Natural killer cell treated with Interleukin-12 subunit alpha and Interleukin-12 subunit beta and Interleukin-15 and Interleukin-18, amount 100 ng/mL, for 72 hours (primary cell): ENCODE measurements around the gene MUC5B. TPM values are rescaled to one million over a fixed set of nuclear protein-coding genes. Genes with fewer than 3 reads are reported as not detected.

Experiments used
- ATAC-seq, 2 donors: fragments of 150-1000 bp; cut with Tn5 transposase in 1 of 2; sonication (Bioruptor Pico), chemical (Tn5 transposase) in 1 of 2; 2 replicates each; pipeline ENCODE4 v1.10.0; 2021
- DNase-seq: peaks from one replicate; pipeline ENCODE4 v3.0.0; 2022; ENCODE audit warnings: low spot score
- H3K27ac Mint-ChIP-seq, 2 donors: 1 replicate in 1 of 2; 2 replicates in 1 of 2; pipeline ENCODE4 v1.8.0; 2022; ENCODE audit warnings: mixed read lengths in 2 of 2, mild to moderate bottlenecking in 1 of 2, moderate library complexity in 1 of 2
- H3K27me3 Mint-ChIP-seq, 2 donors: 1 replicate in 1 of 2; 2 replicates in 1 of 2; pipeline ENCODE4 v1.8.0; 2022; ENCODE audit warnings: mixed read lengths in 2 of 2
- H3K36me3 Mint-ChIP-seq: one replicate; pipeline ENCODE4 v1.8.0; 2022; ENCODE audit warnings: mixed read lengths
- H3K4me1 Mint-ChIP-seq, 2 donors: 1 replicate in 1 of 2; 2 replicates in 1 of 2; pipeline ENCODE4 v1.8.0; 2022; ENCODE audit warnings: low read depth in 2 of 2, mixed read lengths in 2 of 2, mild to moderate bottlenecking in 1 of 2
- H3K4me3 Mint-ChIP-seq: one replicate; pipeline ENCODE4 v1.8.0; 2022; ENCODE audit warnings: mixed read lengths
- H3K9me3 Mint-ChIP-seq: 2 replicates; pipeline ENCODE4 v1.8.0; 2022; ENCODE audit warnings: mixed read lengths
- total RNA-seq, 2 donors: library from RNA; stranded (reverse); gene quantifications; one replicate each; pipeline ENCODE4 v1.2.3, GENCODE V29; 2022

MUC5B gene
- total RNA-seq, 2 donors from 2014 or later: not detected

DNA sequence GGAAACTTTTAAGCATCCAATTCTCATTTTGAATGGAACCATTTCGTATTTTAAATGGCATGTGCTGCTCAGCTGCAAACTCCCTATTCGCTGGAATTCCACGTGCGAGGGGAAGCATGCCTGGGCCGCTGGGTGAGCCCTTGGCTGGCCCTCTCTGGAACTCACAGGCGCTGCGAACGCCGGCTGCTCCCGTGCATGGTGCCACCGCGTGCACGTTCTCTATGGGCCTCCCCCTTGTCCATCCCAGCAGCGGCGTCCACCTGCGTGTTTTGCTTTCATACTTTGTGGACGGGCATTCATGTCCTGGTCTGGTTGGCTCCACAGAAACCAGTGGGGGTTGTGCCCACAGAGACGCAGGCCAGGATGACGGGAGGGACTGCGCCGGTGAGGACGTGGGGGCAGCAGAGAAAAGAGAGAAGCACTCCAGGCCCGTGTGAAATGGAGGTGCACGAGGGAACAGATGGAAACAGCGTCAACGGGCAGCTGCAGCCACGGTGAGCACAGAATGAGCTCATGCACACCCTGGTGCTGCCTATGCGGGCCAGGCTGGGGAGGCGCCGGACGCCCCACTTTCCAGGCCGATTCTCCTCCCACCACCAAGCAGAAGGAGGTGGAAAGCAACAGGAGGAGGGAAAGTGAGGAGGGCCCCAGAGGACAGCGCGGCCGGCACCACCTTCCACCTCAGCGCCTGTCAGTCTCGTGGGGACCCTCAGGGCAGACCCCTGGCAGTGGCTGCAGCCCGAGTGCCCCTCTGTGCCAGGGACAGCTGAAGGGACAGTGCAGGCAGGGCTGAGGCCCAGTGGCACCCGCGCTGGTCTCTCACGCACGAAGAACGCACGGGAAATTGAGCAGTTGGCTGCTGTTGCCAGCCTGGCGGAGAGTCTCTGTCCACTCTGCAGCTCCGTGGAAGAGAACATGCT is 57.5 kb downstream of the MUC5B start:
- DNase-seq: peak; percentile 61
- Mint-ChIP-seq H3K27ac (no peak overlapping the region), H3K4me3 (no peak overlapping the region), H3K4me1 (peaks cover 0 to 10% of the 10 kb centered on the region in 2 donors), H3K9me3 (no peaks in the 10 kb centered on the region), H3K36me3 (no peaks in the 10 kb centered on the region), H3K27me3 (no peaks in the 10 kb centered on the region)
- ATAC-seq: no peak

DNA sequence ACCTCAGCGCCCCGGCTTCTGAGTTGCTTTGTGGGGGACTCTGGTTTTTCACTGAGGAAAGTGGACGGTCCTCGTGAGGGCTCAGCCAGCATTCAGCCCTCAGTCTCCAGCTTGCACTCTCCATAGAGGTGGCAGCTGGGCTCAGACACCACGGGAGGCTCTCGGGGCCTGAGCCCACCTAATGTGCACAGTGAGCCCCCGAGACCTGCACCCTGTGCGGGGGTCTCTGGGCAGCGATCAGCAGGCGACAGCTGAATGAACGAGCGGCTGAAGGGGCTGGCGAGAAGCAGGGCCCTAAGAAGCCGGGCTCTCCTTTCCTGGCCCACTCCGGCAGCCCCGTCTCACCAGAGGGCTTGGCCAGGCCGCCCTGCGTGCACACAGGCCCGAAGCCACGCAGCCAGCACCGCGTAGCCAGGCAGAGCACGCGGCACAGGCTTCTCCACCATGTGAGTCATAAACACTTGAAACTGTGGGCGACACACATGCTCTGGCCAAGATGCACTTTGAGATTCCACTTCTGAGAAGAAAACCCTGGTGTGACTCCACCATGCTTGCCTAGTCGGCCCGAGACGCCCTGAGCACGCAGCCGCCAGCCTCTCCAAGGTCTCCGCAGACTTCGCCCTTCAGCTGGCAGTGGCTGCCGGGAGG is 58.6 kb downstream of the MUC5B start:
- Mint-ChIP-seq H3K36me3 (no peaks in the 10 kb centered on the region), H3K9me3 (no peaks in the 10 kb centered on the region), H3K27me3 (no peaks in the 10 kb centered on the region), H3K4me3 (no peak overlapping the region), H3K4me1 (peaks cover 0 to 5% of the 10 kb centered on the region in 2 donors), H3K27ac (no peak overlapping the region)
- ATAC-seq (no peak), DNase-seq (peak; percentile 56)

DNA sequence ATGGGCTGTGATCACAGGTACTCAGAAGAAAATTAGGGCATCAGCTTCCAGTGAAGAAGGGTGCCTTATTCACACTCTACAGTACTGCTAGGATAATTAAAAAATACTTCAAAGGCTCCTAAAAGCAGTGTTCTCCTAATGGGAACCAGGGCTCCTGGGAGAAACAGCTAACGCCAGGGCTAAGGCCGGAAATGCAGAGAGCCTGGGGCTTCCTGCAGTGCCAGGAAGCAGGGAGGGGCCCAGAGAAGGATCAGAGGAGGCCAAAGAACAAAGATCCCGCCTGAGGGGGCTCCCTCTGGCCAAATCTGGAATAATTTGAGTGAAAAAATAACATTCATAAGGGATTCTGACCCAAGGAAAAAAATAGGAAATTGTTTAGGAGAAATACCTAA is 59.1 kb downstream of the MUC5B start:
- Mint-ChIP-seq H3K4me1 (peaks cover 0 to 5% of the 10 kb centered on the region in 2 donors), H3K36me3 (no peaks in the 10 kb centered on the region), H3K27ac (no peak overlapping the region), H3K27me3 (no peaks in the 10 kb centered on the region), H3K4me3 (no peak overlapping the region), H3K9me3 (no peaks in the 10 kb centered on the region)
- DNase-seq: no peak
- ATAC-seq: no peak

DNA sequence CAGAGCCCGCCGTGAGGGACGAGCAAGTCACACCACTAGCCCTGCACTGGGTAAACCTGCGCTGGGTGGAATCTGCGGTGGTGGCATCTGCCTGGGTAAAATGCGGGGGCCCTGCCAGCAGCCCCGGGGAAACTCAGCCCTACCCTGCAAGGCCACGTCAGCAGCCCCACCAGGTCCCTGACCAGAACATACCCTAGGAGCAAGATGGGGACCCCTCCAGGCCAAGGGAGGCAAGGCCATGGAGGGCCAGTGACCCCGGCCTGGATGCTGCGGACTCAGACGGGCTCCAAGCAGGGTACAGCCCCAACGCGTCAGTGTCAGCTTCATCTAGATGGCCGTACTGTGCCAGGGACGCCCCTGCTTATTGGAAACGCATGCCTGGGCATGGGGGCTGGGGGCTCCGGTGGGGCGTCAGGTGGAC is 60.2 kb downstream of the MUC5B start:
- H3K27ac Mint-ChIP-seq: no peak overlapping the region
- H3K36me3 Mint-ChIP-seq: no peaks in the 10 kb centered on the region
- no peaks in the 10 kb centered on the region for H3K27me3 Mint-ChIP-seq
- ATAC-seq: no peak
- H3K9me3 Mint-ChIP-seq: no peaks in the 10 kb centered on the region
- H3K4me3 Mint-ChIP-seq: no peak overlapping the region
- no peaks in the 10 kb centered on the region for H3K4me1 Mint-ChIP-seq
- no peak for DNase-seq

DNA sequence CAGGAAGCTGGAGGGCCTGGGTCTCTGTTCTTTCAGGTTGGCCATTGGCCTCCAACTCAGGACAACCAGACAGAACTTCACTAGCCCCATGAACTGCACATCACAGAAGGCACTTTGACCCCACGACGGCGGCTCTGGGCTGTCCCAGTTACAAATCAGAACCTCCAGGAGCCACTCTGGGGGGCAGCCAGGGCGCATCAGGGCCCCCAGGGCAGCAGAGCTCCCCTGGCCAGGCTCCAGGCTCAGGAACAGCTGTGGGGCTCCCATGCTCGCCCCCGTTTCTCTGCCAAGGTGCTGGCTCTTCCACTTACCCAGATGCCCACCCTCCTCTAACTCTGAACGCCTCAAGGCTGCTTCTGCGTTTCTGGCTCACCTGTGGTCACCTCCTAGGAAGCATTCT is 61.0 kb downstream of the MUC5B start:
- no peak for DNase-seq
- H3K27ac Mint-ChIP-seq: no peak overlapping the region
- H3K36me3 Mint-ChIP-seq: no peaks in the 10 kb centered on the region
- no peaks in the 10 kb centered on the region for H3K27me3 Mint-ChIP-seq
- no peaks in the 10 kb centered on the region for H3K9me3 Mint-ChIP-seq
- ATAC-seq: no peak
- no peaks in the 10 kb centered on the region for H3K4me1 Mint-ChIP-seq
- H3K4me3 Mint-ChIP-seq: no peak overlapping the region

DNA sequence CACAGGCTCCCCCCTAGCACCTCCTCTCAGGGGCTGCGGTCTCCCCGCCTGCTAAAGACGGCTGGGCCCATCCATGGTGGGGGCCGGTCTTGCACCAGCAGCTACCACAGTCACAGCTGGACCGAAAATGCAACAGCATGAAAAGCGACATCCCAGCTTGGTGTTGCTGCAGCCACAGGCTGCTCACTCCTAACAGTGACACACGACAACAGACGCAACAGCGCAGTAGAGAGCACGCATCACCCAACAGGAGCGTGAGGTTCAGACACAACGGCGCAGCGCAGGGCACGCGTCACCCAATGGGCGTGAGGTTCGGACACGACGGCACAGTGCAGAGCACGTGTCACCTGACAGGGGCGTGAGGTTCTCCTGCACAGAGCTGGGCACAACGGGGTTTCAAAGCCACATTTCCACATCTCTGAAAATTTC is 62.5 kb downstream of the MUC5B start:
- H3K27ac Mint-ChIP-seq: no peak overlapping the region
- DNase-seq (no peak), ATAC-seq (peak in 1 of 2 donors; percentile 20)
- no peaks in the 10 kb centered on the region for H3K27me3 Mint-ChIP-seq
- H3K36me3 Mint-ChIP-seq: no peaks in the 10 kb centered on the region
- H3K4me3 Mint-ChIP-seq: no peak overlapping the region
- H3K9me3 Mint-ChIP-seq: no peaks in the 10 kb centered on the region
- no peaks in the 10 kb centered on the region for H3K4me1 Mint-ChIP-seq

DNA sequence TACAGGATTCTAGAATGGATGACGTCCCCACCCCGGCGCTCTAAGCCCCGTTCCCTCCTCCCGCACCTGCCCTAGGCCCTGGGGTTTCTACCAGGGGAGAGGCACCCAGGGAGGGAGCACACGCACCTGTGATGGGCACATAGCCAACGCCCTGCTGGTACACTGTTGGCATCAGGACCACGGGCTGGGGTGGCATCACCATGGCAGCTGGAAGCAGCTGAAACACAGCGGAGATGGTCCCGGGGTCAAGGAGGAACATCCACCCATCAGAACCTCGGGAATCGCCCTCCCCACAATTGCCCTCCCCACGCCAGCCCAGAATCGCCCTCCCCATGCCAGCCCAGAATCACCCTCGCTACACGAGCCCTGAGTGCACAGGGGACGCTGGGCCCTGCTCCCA is 63.0 kb downstream of the MUC5B start:
- peaks cover 0 to 2% of the 10 kb centered on the region in 2 donors for H3K4me1 Mint-ChIP-seq
- ATAC-seq (no peak), DNase-seq (no peak)
- no peaks in the 10 kb centered on the region for H3K9me3 Mint-ChIP-seq
- H3K4me3 Mint-ChIP-seq: no peak overlapping the region
- H3K27me3 Mint-ChIP-seq: no peaks in the 10 kb centered on the region
- H3K27ac Mint-ChIP-seq: no peak overlapping the region
- no peaks in the 10 kb centered on the region for H3K36me3 Mint-ChIP-seq

DNA sequence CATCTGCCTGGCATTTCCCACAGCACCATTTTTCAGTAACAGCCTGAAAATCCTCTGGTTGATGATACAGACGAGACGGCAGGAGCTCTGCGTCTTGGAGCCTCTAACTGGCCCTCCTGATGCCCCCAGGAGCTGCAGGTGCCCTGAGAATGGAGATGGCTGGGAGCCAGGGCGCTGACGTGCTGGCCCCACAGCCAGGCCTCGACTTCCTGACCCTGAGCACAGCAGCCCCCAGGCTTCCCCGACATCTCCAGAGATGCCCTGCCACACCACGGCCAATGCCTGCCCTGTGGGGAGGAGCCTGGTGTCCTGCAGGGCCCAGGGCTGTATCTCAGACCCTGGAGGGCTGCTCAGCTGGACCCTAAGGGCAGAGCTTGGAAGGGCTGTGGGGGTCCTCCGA is 65.1 kb downstream of the MUC5B start:
- Mint-ChIP-seq H3K36me3 (no peaks in the 10 kb centered on the region), H3K27ac (no peak overlapping the region), H3K4me3 (no peak overlapping the region), H3K27me3 (no peaks in the 10 kb centered on the region), H3K9me3 (no peaks in the 10 kb centered on the region), H3K4me1 (peaks cover 0 to 10% of the 10 kb centered on the region in 2 donors)
- no peak for DNase-seq
- ATAC-seq: no peak

DNA sequence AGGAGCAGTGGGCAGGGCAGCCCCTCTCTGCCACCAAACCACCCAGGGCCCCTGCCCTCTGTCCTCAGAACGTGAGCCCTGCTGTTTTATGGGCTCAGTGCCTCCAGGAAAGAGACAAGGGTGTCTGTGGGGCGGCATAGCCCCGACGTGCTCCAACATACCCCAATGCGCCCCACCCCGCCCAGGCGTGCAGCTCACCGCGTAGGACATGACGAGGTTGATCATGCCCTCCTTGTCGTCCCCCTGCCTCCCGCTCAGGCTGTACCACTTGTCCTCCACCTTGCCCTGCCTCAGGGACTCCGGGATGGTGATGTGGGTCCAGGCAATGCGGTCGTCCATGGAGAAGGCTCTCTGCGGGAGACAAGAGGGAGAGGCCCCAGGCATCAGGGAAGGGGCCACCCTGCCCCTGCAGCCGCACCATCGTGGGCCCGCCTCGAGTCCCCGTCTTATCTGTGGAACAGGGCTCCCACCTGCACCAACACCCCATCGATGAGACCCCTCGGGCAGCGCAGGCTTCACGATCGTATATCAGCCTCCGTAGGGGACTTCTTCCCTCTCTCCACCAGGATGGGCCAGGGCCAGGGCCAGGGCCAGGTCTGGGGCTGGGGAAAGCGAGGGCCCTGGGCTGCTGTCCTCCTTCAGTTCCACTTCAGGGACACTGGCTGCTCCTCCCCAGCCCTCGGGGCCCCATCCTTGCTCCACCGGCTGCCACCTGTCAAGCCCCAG is 65.7 kb downstream of the MUC5B start:
- Mint-ChIP-seq H3K9me3 (no peaks in the 10 kb centered on the region), H3K4me1 (peaks cover 0 to 10% of the 10 kb centered on the region in 2 donors), H3K36me3 (no peaks in the 10 kb centered on the region), H3K27ac (no peak overlapping the region), H3K4me3 (no peak overlapping the region), H3K27me3 (no peaks in the 10 kb centered on the region)
- ATAC-seq (no peak), DNase-seq (peak; percentile 29)

DNA sequence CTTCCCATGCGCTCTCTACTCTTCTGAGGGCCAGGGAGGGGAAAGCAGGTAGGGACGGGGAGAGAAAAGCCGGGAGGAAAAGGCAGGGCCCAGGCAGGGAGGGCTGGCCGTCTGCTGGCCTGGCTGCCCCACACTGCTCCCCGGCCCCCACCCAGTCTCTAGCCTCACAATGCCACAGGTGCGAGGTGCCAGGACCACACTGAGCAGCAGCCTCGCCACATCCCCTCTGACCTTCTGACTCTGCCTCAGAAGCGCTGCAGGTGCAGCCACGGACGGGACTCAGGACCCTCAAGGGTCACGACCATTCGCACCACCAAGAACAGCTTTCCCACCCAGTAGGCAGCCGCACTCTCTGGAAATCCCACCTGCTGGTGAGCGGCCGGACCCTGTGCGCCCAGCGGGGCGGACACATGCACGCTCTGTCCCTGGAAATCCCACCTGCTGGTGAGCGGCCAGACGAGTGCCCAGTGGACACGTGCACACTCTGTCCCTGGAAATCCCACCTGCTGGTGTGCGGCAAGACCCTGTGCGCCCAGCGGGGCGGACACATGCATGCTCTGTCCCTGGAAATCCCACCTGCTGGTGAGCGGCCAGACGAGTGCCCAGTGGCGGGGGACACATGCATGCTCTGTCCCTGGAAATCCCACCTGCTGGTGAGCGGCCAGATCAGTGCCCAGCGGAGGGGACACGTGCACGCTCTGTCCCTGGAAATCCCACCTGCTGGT is 66.5 kb downstream of the MUC5B start:
- ATAC-seq (no peak), DNase-seq (peak; percentile 15)
- Mint-ChIP-seq H3K4me3 (no peak overlapping the region), H3K27me3 (no peaks in the 10 kb centered on the region), H3K27ac (no peak overlapping the region), H3K9me3 (no peaks in the 10 kb centered on the region), H3K36me3 (no peaks in the 10 kb centered on the region), H3K4me1 (peaks cover 0 to 10% of the 10 kb centered on the region in 2 donors)

DNA sequence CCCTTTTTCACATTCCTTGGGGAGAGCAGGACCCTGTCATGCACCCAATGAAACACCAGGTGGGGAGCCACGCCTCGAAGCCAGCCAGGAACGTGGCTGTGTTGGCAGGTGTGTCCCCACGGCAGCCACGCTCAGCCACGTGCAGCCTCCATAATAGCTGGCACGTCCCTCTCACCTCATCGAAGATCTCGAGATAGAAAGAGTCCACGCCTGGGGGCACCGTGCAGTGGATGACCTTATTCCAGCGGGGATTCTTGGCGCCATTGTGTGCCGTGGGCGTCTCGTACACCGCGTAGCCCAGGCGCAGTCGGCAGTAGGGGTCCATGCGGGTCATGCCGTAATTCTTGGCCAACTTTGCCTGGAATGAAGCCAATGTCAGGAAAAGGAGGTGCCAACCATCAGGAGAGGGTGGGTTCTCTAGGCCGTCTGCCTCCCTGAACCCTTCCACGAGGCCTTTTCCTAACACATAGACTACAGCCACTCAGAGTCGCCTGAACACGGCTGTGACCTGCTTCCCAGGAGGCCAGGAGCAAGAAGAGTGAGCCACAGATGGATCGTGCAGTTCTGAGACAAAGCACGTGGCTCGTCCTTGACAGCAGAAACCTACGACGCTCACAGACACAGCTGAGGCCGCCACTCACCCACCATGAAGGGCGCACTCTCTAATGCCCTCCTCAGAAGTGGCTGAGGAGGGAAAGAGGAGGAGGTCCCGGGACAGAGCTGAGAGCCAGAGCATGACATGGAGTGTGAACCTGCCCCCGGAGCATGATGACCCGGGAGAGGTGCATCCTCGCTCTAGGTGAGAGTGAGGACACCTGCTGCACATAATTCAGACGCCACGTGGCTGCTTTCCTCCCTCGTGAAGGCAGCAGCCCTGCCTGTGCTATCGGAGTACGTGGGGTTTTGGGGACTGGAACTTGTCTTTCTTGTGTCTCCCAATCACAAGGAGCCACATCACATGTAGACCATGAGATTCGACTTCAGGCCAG is 67.5 kb downstream of the MUC5B start:
- no peaks in the 10 kb centered on the region for H3K9me3 Mint-ChIP-seq
- H3K36me3 Mint-ChIP-seq: no peaks in the 10 kb centered on the region
- ATAC-seq (no peak), DNase-seq (peak; percentile 44)
- no peak overlapping the region for H3K4me3 Mint-ChIP-seq
- no peaks in the 10 kb centered on the region for H3K27me3 Mint-ChIP-seq
- no peak overlapping the region for H3K27ac Mint-ChIP-seq
- peaks cover 0 to 10% of the 10 kb centered on the region in 2 donors for H3K4me1 Mint-ChIP-seq

DNA sequence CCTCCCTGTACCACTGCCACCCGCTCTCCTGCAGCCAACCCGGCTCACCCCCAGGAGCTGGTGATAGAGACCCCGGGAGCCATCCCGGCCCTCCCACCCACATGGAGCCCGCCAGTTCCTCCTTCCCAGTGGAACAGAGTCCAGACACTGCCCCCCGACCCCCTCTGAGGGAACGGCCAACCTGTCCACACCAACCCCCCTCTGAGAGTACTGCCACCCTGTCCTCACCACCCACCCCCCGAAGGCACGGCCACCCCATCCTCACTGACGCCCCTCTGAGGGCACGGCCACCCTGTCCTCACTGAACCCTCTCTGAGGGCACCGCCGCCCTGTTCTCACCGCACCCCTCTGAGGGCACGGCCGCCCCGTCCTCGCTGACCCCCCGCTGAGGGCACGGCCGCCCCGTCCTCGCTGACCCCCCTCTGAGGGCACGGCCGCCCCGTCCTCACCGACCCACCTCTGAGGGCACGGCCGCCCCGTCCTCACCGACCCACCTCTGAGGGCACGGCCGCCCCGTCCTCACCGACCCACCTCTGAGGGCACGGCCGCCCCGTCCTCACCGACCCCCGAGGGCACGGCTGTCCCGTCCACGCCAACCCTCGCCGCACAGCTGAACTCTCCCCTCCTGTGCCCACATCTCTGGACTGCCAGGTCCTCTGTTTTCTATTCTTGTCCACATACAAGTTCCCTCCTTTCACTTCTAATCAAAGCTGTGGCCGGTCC is 68.6 kb downstream of the MUC5B start:
- Mint-ChIP-seq H3K27me3 (no peaks in the 10 kb centered on the region), H3K9me3 (no peaks in the 10 kb centered on the region), H3K4me1 (peaks cover 0 to 10% of the 10 kb centered on the region in 2 donors), H3K27ac (no peak overlapping the region), H3K4me3 (no peak overlapping the region), H3K36me3 (no peaks in the 10 kb centered on the region)
- ATAC-seq (no peak), DNase-seq (peak; percentile 32)
